ENCODE measurements around the gene FKBP9.

The FKBP9 gene

DNA sequence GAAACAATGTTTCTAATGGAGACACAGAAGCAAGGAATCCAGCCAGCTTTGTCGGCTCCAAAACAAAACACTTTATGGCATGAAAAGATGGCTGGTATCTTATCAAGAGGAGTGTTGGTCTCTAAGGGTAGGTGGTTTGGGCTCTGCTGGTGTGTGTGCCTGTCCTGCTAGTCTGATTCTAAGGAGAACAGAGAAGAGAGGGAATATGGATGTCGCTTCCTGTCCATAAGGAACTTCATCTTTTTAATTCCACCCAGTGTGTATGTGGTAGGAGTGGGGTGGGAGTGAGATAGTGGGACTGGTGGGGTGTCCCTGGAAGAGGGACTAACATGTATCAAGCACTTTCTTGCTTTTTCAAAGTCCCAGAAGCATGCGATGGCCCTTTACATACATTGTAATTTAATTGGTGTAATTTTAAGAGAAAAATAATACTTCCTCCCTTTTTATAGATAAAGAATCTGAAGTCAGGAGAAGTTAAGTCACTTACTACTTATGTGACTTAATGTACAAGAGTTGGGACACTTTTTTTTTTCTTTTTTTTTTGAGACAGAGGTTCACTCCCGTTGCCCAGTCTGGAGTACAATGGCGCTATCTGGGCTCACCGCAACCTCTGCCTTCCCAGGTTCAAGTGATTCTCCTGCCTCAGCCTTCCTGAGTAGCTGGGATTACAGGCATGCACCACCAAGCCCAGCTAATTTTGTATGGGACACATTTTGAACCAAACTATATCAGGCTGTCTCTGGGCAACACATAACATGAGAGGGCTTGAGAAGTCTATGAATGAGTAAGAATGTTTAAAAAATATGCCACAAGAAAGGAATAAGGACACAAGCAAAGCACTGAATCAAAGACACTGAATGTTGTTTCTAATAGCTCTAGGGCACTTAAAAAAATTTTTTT lies 86.5 kb downstream of the FKBP9 start:
- no peak for TF ChIP-seq CTCF (conservative IDR thresholded peaks at IDR 0.05; ENCODE audit: control insufficient read depth, insufficient read depth, low read depth, low read length)
- DNase-seq (ENCODE audit: low read depth): no peak
- H3K4me3 ChIP-seq (ENCODE audit: control insufficient read depth, low read depth, low read length): no peak overlapping the region

DNA sequence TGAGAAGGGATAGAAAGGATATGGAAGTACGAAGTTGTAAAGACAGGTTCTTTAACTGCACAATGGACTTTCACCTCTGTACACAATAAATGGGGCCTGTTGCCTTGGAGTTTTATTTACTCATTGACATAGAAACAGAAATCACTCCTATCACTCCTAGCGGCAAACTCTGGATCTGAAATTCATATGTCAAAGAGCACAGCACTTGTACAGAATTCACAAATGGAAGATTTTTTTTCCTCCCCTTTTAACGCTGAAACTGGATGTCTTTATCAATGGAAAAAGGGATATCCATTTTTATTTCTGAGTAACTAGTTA lies 87.1 kb downstream of the FKBP9 start:
- peak; percentile 22 for TF ChIP-seq CTCF (conservative IDR thresholded peaks at IDR 0.05; ENCODE audit: control insufficient read depth, insufficient read depth, low read depth, low read length)
- H3K4me3 ChIP-seq (ENCODE audit: control insufficient read depth, low read depth, low read length): no peak overlapping the region
- peak; percentile 42 for DNase-seq (ENCODE audit: low read depth)

GRCh38 chr7:33044986-33045385 lies 87.7 kb downstream of the FKBP9 start:
- no peak for TF ChIP-seq CTCF (conservative IDR thresholded peaks at IDR 0.05; ENCODE audit: control insufficient read depth, insufficient read depth, low read depth, low read length)
- no peak overlapping the region for H3K4me3 ChIP-seq (ENCODE audit: control insufficient read depth, low read depth, low read length)
- DNase-seq (ENCODE audit: low read depth): peak; percentile 35

DNA sequence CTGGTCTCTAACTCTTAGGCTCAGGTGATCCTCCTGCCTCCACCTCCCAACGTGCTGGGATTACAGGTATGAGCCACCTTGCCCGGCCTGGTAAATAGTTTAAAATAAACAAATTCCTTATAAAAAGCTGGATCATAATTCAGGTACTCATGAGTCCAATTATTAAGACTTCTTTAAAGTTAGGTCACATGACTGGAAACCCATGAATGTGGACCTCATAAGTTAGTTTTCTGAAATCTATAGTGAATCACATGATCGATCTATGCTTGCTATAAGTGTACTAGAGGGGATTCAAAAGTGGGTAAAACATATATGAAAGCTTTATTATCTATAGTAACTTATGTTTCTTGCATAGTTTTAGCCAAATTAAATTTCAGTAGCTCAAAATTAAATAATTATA lies 91.0 kb downstream of the FKBP9 start:
- TF ChIP-seq CTCF (conservative IDR thresholded peaks at IDR 0.05; ENCODE audit: control insufficient read depth, insufficient read depth, low read depth, low read length): no peak
- no peak for DNase-seq (ENCODE audit: low read depth)

GRCh38 chr7:33048704-33049103 lies 91.5 kb downstream of the FKBP9 start:
- no peak for DNase-seq (ENCODE audit: low read depth)
- TF ChIP-seq CTCF (conservative IDR thresholded peaks at IDR 0.05; ENCODE audit: control insufficient read depth, insufficient read depth, low read depth, low read length): no peak

More for the DNA sequence above, 91.0 kb downstream of the FKBP9 start:
- no peak overlapping the region for H3K4me3 ChIP-seq (ENCODE audit: control insufficient read depth, low read depth, low read length)

DNA sequence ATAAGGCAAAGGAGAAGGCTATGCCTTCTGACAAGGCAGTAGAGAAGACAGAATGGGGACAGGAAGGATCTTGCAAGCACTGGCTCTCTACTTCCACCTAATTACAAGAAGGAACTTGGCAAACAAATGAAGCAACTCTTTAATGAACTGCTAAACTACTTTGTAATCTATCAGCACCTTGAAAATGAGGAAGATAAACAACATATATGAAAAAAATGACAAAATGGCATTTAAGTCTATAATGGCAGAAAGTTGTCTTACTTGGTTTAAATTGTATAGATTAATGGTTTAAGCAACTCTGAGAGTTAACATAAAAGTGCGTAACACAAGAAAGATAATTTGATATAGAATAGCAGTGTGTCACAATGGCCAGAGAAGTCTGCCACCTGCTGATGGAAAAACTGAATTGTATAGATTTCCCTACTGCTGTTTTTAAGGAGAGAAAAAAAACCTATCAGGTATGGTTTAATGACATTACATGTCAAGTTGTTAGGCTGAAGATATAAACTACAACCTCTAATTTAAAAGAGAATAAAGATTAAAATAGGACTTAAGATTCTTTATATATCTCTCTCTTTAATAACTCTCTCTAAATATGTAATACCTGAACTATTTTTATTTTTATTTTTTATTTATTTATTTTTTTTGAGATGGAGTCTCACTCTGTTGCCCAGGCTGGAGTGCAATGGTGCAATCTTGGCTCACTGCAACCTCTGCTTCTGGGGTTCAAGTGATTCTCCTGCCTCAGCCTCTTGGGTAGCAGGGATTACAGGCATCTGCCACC lies 93.5 kb downstream of the FKBP9 start:
- peak; percentile 73 for TF ChIP-seq CTCF (conservative IDR thresholded peaks at IDR 0.05; ENCODE audit: control insufficient read depth, insufficient read depth, low read depth, low read length)
- no peak overlapping the region for H3K4me3 ChIP-seq (ENCODE audit: control insufficient read depth, low read depth, low read length)
- DNase-seq (ENCODE audit: low read depth): peak; percentile 69

More at GRCh38 chr7:33048704-33049103, 91.5 kb downstream of the FKBP9 start:
- no peak overlapping the region for H3K4me3 ChIP-seq (ENCODE audit: control insufficient read depth, low read depth, low read length)
